ENCODE data around the gene RAPH1. TPM values are rescaled to one million over a fixed set of nuclear protein-coding genes. Genes with fewer than 3 reads are reported as not detected.
"Not testable (repeated sequence)": the region's sequence is repeated elsewhere in the genome, so short reads cannot be mapped to it uniquely, and the experiment has no call there.

RAPH1 gene
- total and polyA plus RNA-seq, 3 experiments from 2014 or later, result 2.8 to 3.5 TPM; not detected in 1

- H3K9me3 Mint-ChIP-seq, result no peaks in the 10 kb centered on the region
- ChIA-PET CTCF (interaction anchor here (1.4 kb wide), 1 partner anchor 10 kb away, joined by 4 read pairs; no protein-coding TSS in a partner anchor), POLR2A (no interaction called here)
- no peak overlapping the region for H3K27ac Mint-ChIP-seq
- Histone ChIP-seq H3K4me3 (ENCODE audit: low read length) (no peak overlapping the region), H3K27ac (ENCODE audit: low read depth, low read length) (no peak overlapping the region), H3K36me3 (ENCODE audit: insufficient read depth, low read length) (no peaks in the 10 kb centered on the region), H3K27me3 (ENCODE audit: insufficient read depth, low read length, poor library complexity, severe bottlenecking) (no peaks in the 10 kb centered on the region), H3K9me3 (ENCODE audit: low read length) (no peaks in the 10 kb centered on the region), H3K4me1 (ENCODE audit: insufficient read depth, low read length) (no peaks in the 10 kb centered on the region)
- H3K27me3 Mint-ChIP-seq, result no peaks in the 10 kb centered on the region
- peaks cover 3 to 5% (median 5%) of the 10 kb centered on the region in 3 donors for H3K36me3 Mint-ChIP-seq
- H3K4me3 Mint-ChIP-seq, result no peak overlapping the region
- H3K4me1 Mint-ChIP-seq, result no peaks in the 10 kb centered on the region
- no peak for DNase-seq
Observed at GRCh38 chr2:203438528-203438927, 96.6 kb downstream of the RAPH1 start.

- CTCF ChIA-PET, result interaction anchor here (1.4 kb wide), 1 partner anchor 9 kb away, joined by 4 read pairs; no protein-coding TSS in a partner anchor
- H3K4me3 Mint-ChIP-seq, result no peak overlapping the region
- H3K4me1 ChIP-seq (ENCODE audit: insufficient read depth, low read length), result no peaks in the 10 kb centered on the region
Observed at GRCh38 chr2:203437511-203437910, 97.6 kb downstream of the RAPH1 start.

GRCh38 chr2:203436496-203436895, 98.6 kb downstream of the RAPH1 start:
- CTCF ChIA-PET, result no interaction called here
- Histone ChIP-seq H3K4me1 (ENCODE audit: insufficient read depth, low read length) (no peaks in the 10 kb centered on the region), H3K9me3 (ENCODE audit: low read length) (no peaks in the 10 kb centered on the region), H3K36me3 (ENCODE audit: insufficient read depth, low read length) (no peaks in the 10 kb centered on the region), H3K27ac (ENCODE audit: low read depth, low read length) (no peak overlapping the region), H3K27me3 (ENCODE audit: insufficient read depth, low read length, poor library complexity, severe bottlenecking) (no peaks in the 10 kb centered on the region), H3K4me3 (ENCODE audit: low read length) (no peak overlapping the region)
- Mint-ChIP-seq H3K27ac (peak overlapping the region in 1 of 8 donors; percentile 66), H3K9me3 (no peaks in the 10 kb centered on the region), H3K27me3 (no peaks in the 10 kb centered on the region), H3K36me3 (peaks cover 5 to 13% (median 8%) of the 10 kb centered on the region in 3 donors), H3K4me3 (no peak overlapping the region), H3K4me1 (no peaks in the 10 kb centered on the region)
- POLR2A ChIA-PET, result no interaction called here
- no peak for DNase-seq

More at GRCh38 chr2:203437511-203437910, 97.6 kb downstream of the RAPH1 start:
- Mint-ChIP-seq H3K9me3 (no peaks in the 10 kb centered on the region), H3K27me3 (no peaks in the 10 kb centered on the region), H3K36me3 (peaks cover 5 to 7% (median 7%) of the 10 kb centered on the region in 3 donors), H3K4me1 (no peaks in the 10 kb centered on the region), H3K27ac (peak overlapping the region in 1 of 8 donors; percentile 57)
- H3K27ac ChIP-seq (ENCODE audit: low read depth, low read length), result no peak overlapping the region
- H3K27me3 ChIP-seq (ENCODE audit: insufficient read depth, low read length, poor library complexity, severe bottlenecking), result no peaks in the 10 kb centered on the region
- no peak for DNase-seq
- no peak overlapping the region for H3K4me3 ChIP-seq (ENCODE audit: low read length)
- POLR2A ChIA-PET, result no interaction called here
- no peaks in the 10 kb centered on the region for H3K9me3 ChIP-seq (ENCODE audit: low read length)
- H3K36me3 ChIP-seq (ENCODE audit: insufficient read depth, low read length), result no peaks in the 10 kb centered on the region

GRCh38 chr2:203432811-203433210, 102.3 kb downstream of the RAPH1 start:
- H3K4me1 Mint-ChIP-seq, result no peaks in the 10 kb centered on the region
- Histone ChIP-seq H3K27me3 (ENCODE audit: insufficient read depth, low read length, poor library complexity, severe bottlenecking) (no peaks in the 10 kb centered on the region), H3K27ac (ENCODE audit: low read depth, low read length) (no peak overlapping the region), H3K4me1 (ENCODE audit: insufficient read depth, low read length) (no peaks in the 10 kb centered on the region), H3K4me3 (ENCODE audit: low read length) (no peak overlapping the region), H3K36me3 (ENCODE audit: insufficient read depth, low read length) (peaks cover under 1% of the 10 kb centered on the region), H3K9me3 (ENCODE audit: low read length) (no peaks in the 10 kb centered on the region)
- H3K9me3 Mint-ChIP-seq, result no peaks in the 10 kb centered on the region
- peaks cover 5 to 31% (median 12%) of the 10 kb centered on the region in 3 donors for H3K36me3 Mint-ChIP-seq
- no peak for DNase-seq
- H3K4me3 Mint-ChIP-seq, result no peak overlapping the region
- no peak overlapping the region for H3K27ac Mint-ChIP-seq
- CTCF ChIA-PET, result no interaction called here
- POLR2A ChIA-PET, result no interaction called here
- no peaks in the 10 kb centered on the region for H3K27me3 Mint-ChIP-seq

- H3K4me3 Mint-ChIP-seq, result no peak overlapping the region
- CTCF ChIA-PET, result no interaction called here
- no peak for DNase-seq
- H3K36me3 Mint-ChIP-seq, result peaks cover 4 to 42% (median 18%) of the 10 kb centered on the region in 3 donors
- no peaks in the 10 kb centered on the region for H3K4me1 Mint-ChIP-seq
- H3K4me3 ChIP-seq (ENCODE audit: low read length), result no peak overlapping the region
- H3K9me3 Mint-ChIP-seq, result no peaks in the 10 kb centered on the region
- H3K4me1 ChIP-seq (ENCODE audit: insufficient read depth, low read length), result no peaks in the 10 kb centered on the region
- H3K27ac Mint-ChIP-seq, result peak overlapping the region in 1 of 8 donors; percentile 63
- H3K27ac ChIP-seq (ENCODE audit: low read depth, low read length), result no peak overlapping the region
- H3K9me3 ChIP-seq (ENCODE audit: low read length), result no peaks in the 10 kb centered on the region
- H3K36me3 ChIP-seq (ENCODE audit: insufficient read depth, low read length), result peaks cover 7% of the 10 kb centered on the region
- POLR2A ChIA-PET, result interaction anchor here (0.8 kb wide), 1 partner anchor 14 kb away, joined by 4 read pairs; no protein-coding TSS in a partner anchor
- H3K27me3 Mint-ChIP-seq, result no peaks in the 10 kb centered on the region
- no peaks in the 10 kb centered on the region for H3K27me3 ChIP-seq (ENCODE audit: insufficient read depth, low read length, poor library complexity, severe bottlenecking)
Observed at GRCh38 chr2:203431391-203432185, 103.5 kb downstream of the RAPH1 start.

GRCh38 chr2:203429643-203430042, 105.5 kb downstream of the RAPH1 start:
- peaks cover 0 to 50% (median 13%) of the 10 kb centered on the region in 3 donors for H3K36me3 Mint-ChIP-seq
- H3K27ac ChIP-seq (ENCODE audit: low read depth, low read length); POLR2A ChIA-PET; H3K9me3 Mint-ChIP-seq; H3K9me3 ChIP-seq (ENCODE audit: low read length); H3K27me3 ChIP-seq (ENCODE audit: insufficient read depth, low read length, poor library complexity, severe bottlenecking); H3K4me3 ChIP-seq (ENCODE audit: low read length); H3K27me3 Mint-ChIP-seq; H3K4me3 Mint-ChIP-seq; H3K4me1 Mint-ChIP-seq; DNase-seq; H3K4me1 ChIP-seq (ENCODE audit: insufficient read depth, low read length); H3K27ac Mint-ChIP-seq; H3K36me3 ChIP-seq (ENCODE audit: insufficient read depth, low read length): not testable (repeated sequence)
- CTCF ChIA-PET, result interaction anchor here (1.4 kb wide), 1 partner anchor 9 kb away, joined by 4 read pairs; no protein-coding TSS in a partner anchor

- no peaks in the 10 kb centered on the region for H3K9me3 ChIP-seq (ENCODE audit: low read length)
- no peak overlapping the region for H3K27ac Mint-ChIP-seq
- no peak overlapping the region for H3K27ac ChIP-seq (ENCODE audit: low read depth, low read length)
- H3K27me3 Mint-ChIP-seq, result no peaks in the 10 kb centered on the region
- no peaks in the 10 kb centered on the region for H3K9me3 Mint-ChIP-seq
- peaks cover 8 to 54% (median 12%) of the 10 kb centered on the region in 3 donors for H3K36me3 Mint-ChIP-seq
- H3K4me3 Mint-ChIP-seq, result no peak overlapping the region
- no peaks in the 10 kb centered on the region for H3K27me3 ChIP-seq (ENCODE audit: insufficient read depth, low read length, poor library complexity, severe bottlenecking)
- no peak overlapping the region for H3K4me3 ChIP-seq (ENCODE audit: low read length)
- no peaks in the 10 kb centered on the region for H3K4me1 ChIP-seq (ENCODE audit: insufficient read depth, low read length)
- ChIA-PET POLR2A (no interaction called here), CTCF (interaction anchor here (1.5 kb wide), 1 partner anchor 838 kb away, joined by 3 read pairs; no protein-coding TSS in a partner anchor)
- no peak for DNase-seq
- no peaks in the 10 kb centered on the region for H3K4me1 Mint-ChIP-seq
- H3K36me3 ChIP-seq (ENCODE audit: insufficient read depth, low read length), result peaks cover 7% of the 10 kb centered on the region
Observed at GRCh38 chr2:203427061-203427460, 108.0 kb downstream of the RAPH1 start.

- Histone ChIP-seq H3K4me3 (ENCODE audit: low read length) (no peak overlapping the region), H3K36me3 (ENCODE audit: insufficient read depth, low read length) (peaks cover 13% of the 10 kb centered on the region), H3K27me3 (ENCODE audit: insufficient read depth, low read length, poor library complexity, severe bottlenecking) (no peaks in the 10 kb centered on the region), H3K4me1 (ENCODE audit: insufficient read depth, low read length) (no peaks in the 10 kb centered on the region), H3K27ac (ENCODE audit: low read depth, low read length) (no peak overlapping the region), H3K9me3 (ENCODE audit: low read length) (peaks cover 4% of the 10 kb centered on the region)
- DNase-seq, result no peak
- Mint-ChIP-seq H3K36me3 (peaks cover 30 to 67% (median 44%) of the 10 kb centered on the region in 3 donors), H3K27me3 (no peaks in the 10 kb centered on the region), H3K27ac (no peak overlapping the region), H3K9me3 (peaks cover 7 to 11% (median 11%) of the 10 kb centered on the region in 5 donors), H3K4me1 (no peaks in the 10 kb centered on the region), H3K4me3 (no peak overlapping the region)
- POLR2A ChIA-PET, result interaction anchor here (0.6 kb wide), 1 partner anchor 14 kb away, joined by 4 read pairs; no protein-coding TSS in a partner anchor
- CTCF ChIA-PET, result no interaction called here
Observed at GRCh38 chr2:203418271-203418670, 116.8 kb downstream of the RAPH1 start.
